Psoas muscle (tissue), 8 donors: Measurements from ENCODE around the gene BPNT1. TPM values are rescaled to one million over a fixed set of nuclear protein-coding genes. Genes with fewer than 3 reads are reported as not detected.

Source experiments
- ATAC-seq, 4 donors: fragments of 200-7000 bp; cut with Tn5 transposase; one replicate each; pipeline ENCODE4 v1.9.1; 2020; ENCODE audit warnings: moderate library complexity in 3 of 4, mild to moderate bottlenecking in 2 of 4
- DNase-seq, 2 donors: peaks; one replicate each; pipeline ENCODE4 v3.0.0-alpha.2; 2020
- H3K27ac ChIP-seq: fragments of 200-600 bp; one replicate; pipeline ENCODE4 v1.8.0; 2022
- H3K27me3 ChIP-seq, 3 donors: fragments of 200-600 bp in 1 of 3; one replicate each; pipeline versions ENCODE4 v1.6.1 to v1.8.0; 2013 to 2022; ENCODE audit warnings: low read length in 2 of 3, mild to moderate bottlenecking in 2 of 3, moderate library complexity in 1 of 3; ENCODE audit not compliant: insufficient read depth in 3 of 3
- H3K36me3 ChIP-seq, 2 donors: fragments of 200-600 bp in 1 of 2; one replicate each; pipeline versions ENCODE4 v1.6.1 to v1.8.0; 2013 to 2022; ENCODE audit warnings: low read depth in 1 of 2, mild to moderate bottlenecking in 1 of 2, moderate library complexity in 1 of 2; ENCODE audit not compliant: insufficient read depth in 1 of 2
- H3K4me1 ChIP-seq: fragments of 200-600 bp; one replicate; pipeline ENCODE4 v1.8.0; 2022
- H3K4me3 ChIP-seq: fragments of 200-600 bp; one replicate; pipeline ENCODE4 v1.8.0; 2022; ENCODE audit warnings: mild to moderate bottlenecking
- H3K9me3 ChIP-seq: fragments of 200-600 bp; one replicate; pipeline ENCODE4 v1.8.0; 2022
- WGBS, 3 donors: extraction: QIAGEN DNeasy Blood & Tissue Kit; methylation state at CpG; one replicate each; pipeline versions ENCODE4 v1.1.6 to v1.1.7; 2013; 5-methylcytosine and 5-hydroxymethylcytosine counted together
- intact Hi-C, 2 donors: fragments of 100-400 bp; cut with DNase I; formaldehyde crosslinking; loops; one replicate each; pipeline versions ENCODE4 v1.11.0 to v1.14.2; 2022
- polyA plus RNA-seq, 3 donors: library from polyadenylated mRNA; stranded (reverse); fragments of 200-250 nt; gene quantifications; one replicate each; pipeline ENCODE4 v1.2.3, GENCODE V29; 2013
- total RNA-seq, 4 donors: library from RNA; stranded (reverse); fragmentation: NEBNext Ultra II Directional in 2 of 4; extraction: Animal tissue kit (Norgen Biotek cat#: 25700) in 2 of 4; gene quantifications; one replicate each; pipeline versions ENCODE4 v1.2.1 to v1.2.4, GENCODE V29; 2021 to 2023
- TF ChIP-seq, protein P1 (sequence below): fragments of 200-600 bp; IDR thresholded peaks from one replicate; pipeline ENCODE4 v1.8.0; 2022; ENCODE audit warnings: antibody characterized with exemption
- donor health status: healthy with polysubstance abuse.
- donor health status: DM: no; HTN: no; CAD: no; lungs with moderate emphysema.
- donor health status: Bipolar disorder and iron deficiency.
- donor health status: healthy.
- donor health status: DM: yes; HTN: yes; CAD: no.
- donor health status: DM: no; HTN: no; CAD: no.
- donor health status: DM: no; HTN: no; CAD: no.
- donor health status: DM: yes; HTN: yes; CAD: no.

The BPNT1 gene
- total and polyA plus RNA-seq, 7 donors: 5.8 to 12.3 (median 8.3) TPM

DNA sequence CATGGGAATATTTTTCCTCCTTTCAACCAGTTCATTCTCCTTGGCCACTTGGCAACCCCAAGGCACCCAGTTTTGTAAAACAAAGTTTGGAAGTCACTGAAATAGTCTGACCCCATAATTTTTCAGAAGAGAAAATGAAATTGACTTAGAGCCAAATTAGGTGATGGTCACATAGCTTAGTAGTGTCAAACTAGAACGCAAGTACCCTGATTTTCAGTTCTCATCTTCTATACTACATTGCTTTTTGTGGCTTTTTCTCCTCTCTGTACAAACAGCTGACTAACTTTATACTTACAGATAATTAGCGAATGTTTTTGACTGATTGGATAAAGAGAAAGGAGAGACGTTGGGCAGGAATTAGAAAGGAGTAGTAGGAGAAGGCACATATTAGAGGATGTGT, 37.5 kb upstream of the BPNT1 start:
- TF ChIP-seq, protein P1, sequence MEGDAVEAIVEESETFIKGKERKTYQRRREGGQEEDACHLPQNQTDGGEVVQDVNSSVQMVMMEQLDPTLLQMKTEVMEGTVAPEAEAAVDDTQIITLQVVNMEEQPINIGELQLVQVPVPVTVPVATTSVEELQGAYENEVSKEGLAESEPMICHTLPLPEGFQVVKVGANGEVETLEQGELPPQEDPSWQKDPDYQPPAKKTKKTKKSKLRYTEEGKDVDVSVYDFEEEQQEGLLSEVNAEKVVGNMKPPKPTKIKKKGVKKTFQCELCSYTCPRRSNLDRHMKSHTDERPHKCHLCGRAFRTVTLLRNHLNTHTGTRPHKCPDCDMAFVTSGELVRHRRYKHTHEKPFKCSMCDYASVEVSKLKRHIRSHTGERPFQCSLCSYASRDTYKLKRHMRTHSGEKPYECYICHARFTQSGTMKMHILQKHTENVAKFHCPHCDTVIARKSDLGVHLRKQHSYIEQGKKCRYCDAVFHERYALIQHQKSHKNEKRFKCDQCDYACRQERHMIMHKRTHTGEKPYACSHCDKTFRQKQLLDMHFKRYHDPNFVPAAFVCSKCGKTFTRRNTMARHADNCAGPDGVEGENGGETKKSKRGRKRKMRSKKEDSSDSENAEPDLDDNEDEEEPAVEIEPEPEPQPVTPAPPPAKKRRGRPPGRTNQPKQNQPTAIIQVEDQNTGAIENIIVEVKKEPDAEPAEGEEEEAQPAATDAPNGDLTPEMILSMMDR: no peak
- peaks cover 0 to 70% of the 10 kb centered on the region in 2 donors for H3K36me3 ChIP-seq

DNA sequence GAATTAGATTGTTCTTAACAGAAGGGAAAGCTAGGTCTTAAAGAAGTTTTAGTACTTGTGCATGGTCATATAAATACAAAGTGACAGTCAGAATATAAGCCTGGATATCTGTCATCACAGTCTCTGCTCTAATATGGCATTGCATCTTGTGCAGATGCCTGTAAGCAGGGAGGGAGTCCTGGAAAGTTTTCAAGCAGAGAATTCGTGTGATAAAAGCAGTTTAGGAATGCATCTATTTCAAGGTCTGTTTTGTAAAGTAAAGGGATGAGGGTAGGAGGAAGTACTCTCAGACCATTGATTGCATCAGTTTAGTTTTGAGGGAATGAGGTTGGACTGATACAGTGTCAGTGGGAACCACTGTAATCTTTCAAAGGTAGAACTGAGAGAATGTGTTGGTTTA, 35.0 kb upstream of the BPNT1 start:
- Histone ChIP-seq H3K27me3 (no peaks in the 10 kb centered on the region), H3K9me3 (no peaks in the 10 kb centered on the region), H3K36me3 (peaks cover 0 to 57% of the 10 kb centered on the region in 2 donors), H3K27ac (no peak overlapping the region), H3K4me3 (no peak overlapping the region), H3K4me1 (no peaks in the 10 kb centered on the region)
- no peak for DNase-seq
- intact Hi-C loops: no loop called here
- TF ChIP-seq, protein P1: no peak
- ATAC-seq: no peak
- WGBS, 3 donors: 22 to 53% (median 23%) methylated on average over 1 of the region's 1 CpG

More for the DNA sequence above, 37.5 kb upstream of the BPNT1 start:
- 83 to 94% (median 90%) methylated on average over 3 of the region's 3 CpGs for WGBS, 3 donors
- intact Hi-C loops: no loop called here
- Histone ChIP-seq H3K4me1 (no peaks in the 10 kb centered on the region), H3K4me3 (no peak overlapping the region), H3K27ac (no peak overlapping the region), H3K9me3 (no peaks in the 10 kb centered on the region), H3K27me3 (no peaks in the 10 kb centered on the region)
- ATAC-seq: no peak
- no peak for DNase-seq

GRCh38 chr1:220123889-220124288, 34.3 kb upstream of the BPNT1 start:
- TF ChIP-seq, protein P1: no peak
- Histone ChIP-seq H3K36me3 (peaks cover 0 to 52% of the 10 kb centered on the region in 2 donors), H3K9me3 (no peaks in the 10 kb centered on the region), H3K4me3 (no peak overlapping the region), H3K27me3 (no peaks in the 10 kb centered on the region), H3K27ac (no peak overlapping the region), H3K4me1 (no peaks in the 10 kb centered on the region)
- ATAC-seq (no peak), DNase-seq (no peak)
- intact Hi-C loops: no loop called here

- ATAC-seq (no peak), DNase-seq (no peak)
- TF ChIP-seq, protein P1: no peak
- H3K9me3 ChIP-seq: no peaks in the 10 kb centered on the region
- no peak overlapping the region for H3K4me3 ChIP-seq
- H3K27me3 ChIP-seq: no peaks in the 10 kb centered on the region
- intact Hi-C loops: no loop called here
- no peak overlapping the region for H3K27ac ChIP-seq
- peaks cover 0 to 45% of the 10 kb centered on the region in 2 donors for H3K36me3 ChIP-seq
- H3K4me1 ChIP-seq: no peaks in the 10 kb centered on the region
Measured at GRCh38 chr1:220123066-220123465, 33.5 kb upstream of the BPNT1 start.

- Histone ChIP-seq H3K36me3 (peaks cover 0 to 42% of the 10 kb centered on the region in 2 donors), H3K4me3 (no peak overlapping the region), H3K4me1 (no peaks in the 10 kb centered on the region), H3K9me3 (no peaks in the 10 kb centered on the region), H3K27me3 (no peaks in the 10 kb centered on the region), H3K27ac (no peak overlapping the region)
- intact Hi-C loops: no loop called here
- peak in 1 of 4 donors; percentile 45 for ATAC-seq
- no peak for DNase-seq
- WGBS, 3 donors: 89 to 91% (median 90%) methylated on average over 8 of the region's 8 CpGs
- TF ChIP-seq, protein P1: no peak
Measured at GRCh38 chr1:220121791-220122530, 32.4 kb upstream of the BPNT1 start.
